Activated naive CD4-positive, alpha-beta T cell treated with anti-CD3 and anti-CD28 coated beads for 36 hours (primary cell): Measurements from ENCODE around the gene PTPRM. TPM values are rescaled to one million over a fixed set of nuclear protein-coding genes. Genes with fewer than 3 reads are reported as not detected.

ENCODE experiments used
- CTCF ChIA-PET: fragments of 350-600 bp; sonication (Branson Sonifier 250); formaldehyde crosslinking; loops from one replicate; lab custom pipeline; 2021; ENCODE audit warnings: antibody characterized with exemption; lab: Charles Lee
- DNase-seq: peaks from one replicate; pipeline ENCODE4 v3.0.0-alpha.2; 2020
- H3K27ac Mint-ChIP-seq: one replicate; pipeline ENCODE4 v1.8.0; 2021; ENCODE audit warnings: mild to moderate bottlenecking, mixed read lengths
- H3K27me3 Mint-ChIP-seq: one replicate; pipeline ENCODE4 v1.8.0; 2021; ENCODE audit warnings: low read depth, mixed read lengths
- H3K36me3 Mint-ChIP-seq: one replicate; pipeline ENCODE4 v1.8.0; 2021; ENCODE audit warnings: low read depth, mixed read lengths
- H3K4me1 Mint-ChIP-seq: one replicate; pipeline ENCODE4 v1.8.0; 2021; ENCODE audit warnings: low read depth, mixed read lengths
- H3K4me3 Mint-ChIP-seq: one replicate; pipeline ENCODE4 v1.8.0; 2021; ENCODE audit warnings: mild to moderate bottlenecking, moderate library complexity, mixed read lengths
- H3K9me3 Mint-ChIP-seq: one replicate; pipeline ENCODE4 v1.8.0; 2021; ENCODE audit warnings: mixed read lengths
- intact Hi-C: fragments of 100-400 bp; cut with micrococcal nuclease; formaldehyde crosslinking; loops from one replicate; pipeline ENCODE4 v1.15.1; 2023
- total RNA-seq, 2 experiments: library from RNA; stranded (reverse); gene quantifications; one replicate each; pipeline ENCODE4 v1.2.3, GENCODE V29; 2021

Gene PTPRM
- total RNA-seq, 2 experiments from 2014 or later, result 4.3 to 6.1 TPM

DNA sequence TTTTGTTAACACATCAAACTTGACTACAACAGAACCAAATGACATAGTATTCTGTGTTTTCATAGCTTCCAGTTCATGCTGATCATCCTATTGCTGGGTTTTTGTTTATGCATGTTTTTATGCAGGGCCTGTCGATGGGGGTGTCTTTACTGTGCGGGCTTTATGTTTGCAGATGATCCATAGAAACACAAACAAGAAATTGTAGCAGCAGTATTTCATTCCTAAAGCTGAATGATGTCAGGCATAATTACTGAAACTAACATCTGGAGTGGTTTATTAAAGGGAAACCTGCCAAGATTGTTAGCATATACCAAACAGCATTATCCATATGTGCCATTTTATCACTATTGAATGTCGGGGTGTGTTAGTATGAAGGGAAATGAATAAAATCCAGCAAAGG is 129.7 kb downstream of the PTPRM start:
- no peaks in the 10 kb centered on the region for H3K36me3 Mint-ChIP-seq
- peaks cover 2% of the 10 kb centered on the region for H3K9me3 Mint-ChIP-seq
- DNase-seq, result no peak
- H3K4me3 Mint-ChIP-seq, result no peak overlapping the region
- intact Hi-C loops, result no loop called here
- no peak overlapping the region for H3K27ac Mint-ChIP-seq
- CTCF ChIA-PET, result no interaction called here
- H3K4me1 Mint-ChIP-seq, result no peaks in the 10 kb centered on the region
- H3K27me3 Mint-ChIP-seq, result no peaks in the 10 kb centered on the region

DNA sequence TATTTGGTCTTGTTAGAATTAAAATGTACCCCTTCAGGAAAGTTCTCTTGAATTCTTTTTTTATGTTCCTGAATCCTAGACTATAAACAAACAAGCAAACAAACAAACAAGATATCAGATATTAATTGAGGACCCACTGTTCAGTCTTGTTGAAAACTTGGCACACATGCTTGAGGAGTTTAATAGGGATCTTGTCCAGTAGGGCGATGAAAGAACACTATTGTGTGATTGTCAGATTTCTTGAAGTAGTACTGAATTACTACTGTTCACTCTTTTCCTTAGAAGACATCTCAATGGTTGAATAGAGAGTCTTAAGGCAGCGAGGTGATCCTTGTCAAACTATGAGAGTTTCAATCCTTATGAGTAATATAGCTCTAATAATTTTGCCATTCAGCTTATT is 130.2 kb downstream of the PTPRM start:
- Mint-ChIP-seq H3K4me1 (no peaks in the 10 kb centered on the region), H3K27ac (no peak overlapping the region), H3K36me3 (no peaks in the 10 kb centered on the region), H3K27me3 (no peaks in the 10 kb centered on the region), H3K9me3 (peaks cover 2% of the 10 kb centered on the region), H3K4me3 (no peak overlapping the region)
- CTCF ChIA-PET, result no interaction called here
- DNase-seq, result no peak
- intact Hi-C loops, result no loop called here

DNA sequence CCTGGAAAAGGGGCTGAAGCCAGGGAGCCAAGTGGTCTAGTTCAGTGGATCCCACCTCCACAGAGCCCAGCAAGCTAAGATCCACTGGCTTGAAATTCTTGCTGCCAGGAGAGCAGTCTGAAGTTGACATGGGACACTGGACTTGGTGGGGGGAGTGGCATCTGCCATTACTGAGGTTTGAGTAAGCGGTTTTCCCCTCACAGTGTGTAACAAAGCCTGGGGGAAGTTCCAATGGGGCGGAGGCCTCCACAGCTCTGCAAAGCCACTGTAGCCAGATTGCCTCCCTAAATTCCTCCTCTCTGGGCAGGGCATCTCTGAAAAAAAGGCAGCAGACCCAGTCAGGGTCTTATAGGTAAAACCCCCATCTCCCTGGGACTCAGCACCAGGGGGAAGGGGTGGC is 144.4 kb downstream of the PTPRM start:
- no peak for DNase-seq
- Mint-ChIP-seq H3K36me3 (no peaks in the 10 kb centered on the region), H3K27me3 (no peaks in the 10 kb centered on the region), H3K9me3 (peaks cover 7% of the 10 kb centered on the region), H3K4me1 (no peaks in the 10 kb centered on the region), H3K4me3 (no peak overlapping the region), H3K27ac (no peak overlapping the region)
- intact Hi-C loops, result no loop called here
- CTCF ChIA-PET, result interaction anchor here (1.2 kb wide), 1 partner anchor 13 kb away, joined by 3 read pairs; no protein-coding TSS in a partner anchor

DNA sequence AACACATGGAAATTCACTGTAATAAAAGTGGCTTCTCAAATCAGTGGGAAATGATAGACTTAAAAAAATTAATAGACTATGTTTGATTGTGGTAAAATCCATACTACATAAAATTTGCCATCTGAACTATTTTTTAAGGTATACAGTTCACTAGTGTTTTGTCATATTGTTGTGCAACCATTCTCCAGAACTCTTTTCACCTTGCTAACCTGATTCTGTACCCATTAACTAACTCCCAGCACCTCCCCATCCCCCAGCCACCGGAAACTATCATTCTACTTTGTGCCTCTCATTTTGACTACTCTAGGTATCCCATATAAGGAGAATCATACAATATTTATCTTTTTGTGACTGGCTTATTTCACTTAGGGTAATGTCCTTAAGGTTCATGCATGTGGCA is 153.3 kb downstream of the PTPRM start:
- Mint-ChIP-seq H3K4me1 (no peaks in the 10 kb centered on the region), H3K9me3 (peaks cover 6% of the 10 kb centered on the region), H3K36me3 (no peaks in the 10 kb centered on the region), H3K27ac (no peak overlapping the region), H3K4me3 (no peak overlapping the region), H3K27me3 (no peaks in the 10 kb centered on the region)
- intact Hi-C loops, result no loop called here
- DNase-seq, result no peak
- CTCF ChIA-PET, result no interaction called here

DNA sequence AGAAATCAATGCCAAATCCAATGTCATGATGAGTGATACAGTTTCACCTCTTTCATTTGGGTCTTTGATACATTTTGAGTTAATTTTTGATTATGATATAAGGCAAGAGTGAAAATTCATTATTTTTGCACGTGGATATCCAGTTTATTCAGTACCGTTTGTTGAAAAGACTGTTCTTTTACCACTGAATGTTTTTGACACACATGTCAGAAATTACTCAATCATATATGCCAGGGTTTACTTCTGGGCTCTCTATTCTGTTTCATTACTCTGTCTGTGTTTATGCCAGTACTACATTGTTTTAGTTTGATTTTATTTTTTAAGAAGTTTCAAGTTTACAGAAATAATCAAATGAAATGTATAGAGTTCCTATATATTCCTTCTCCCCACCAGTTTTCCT is 154.4 kb downstream of the PTPRM start:
- H3K36me3 Mint-ChIP-seq, result no peaks in the 10 kb centered on the region
- CTCF ChIA-PET, result no interaction called here
- peaks cover 2% of the 10 kb centered on the region for H3K9me3 Mint-ChIP-seq
- H3K27ac Mint-ChIP-seq, result no peak overlapping the region
- no peak for DNase-seq
- intact Hi-C loops, result no loop called here
- H3K27me3 Mint-ChIP-seq, result no peaks in the 10 kb centered on the region
- no peaks in the 10 kb centered on the region for H3K4me1 Mint-ChIP-seq
- no peak overlapping the region for H3K4me3 Mint-ChIP-seq

DNA sequence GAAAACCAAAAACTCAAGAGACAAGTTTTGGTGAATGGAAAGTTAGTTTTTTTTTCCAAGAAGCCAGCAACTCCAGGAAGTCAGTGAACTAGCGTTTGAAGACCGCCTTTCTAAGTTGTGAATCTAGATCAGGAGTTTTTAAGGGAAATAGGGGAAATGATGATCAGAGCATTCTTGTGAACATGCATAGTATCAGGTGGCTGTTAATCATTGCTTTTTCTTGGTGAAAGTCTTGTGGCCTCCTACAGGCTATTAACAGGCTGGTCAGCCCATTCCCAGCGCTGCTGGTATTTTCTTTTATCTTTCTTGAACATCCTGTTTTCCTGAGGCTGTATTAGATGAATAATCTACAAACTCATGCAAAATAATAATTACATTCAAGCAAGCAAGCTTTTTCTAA is 155.8 kb downstream of the PTPRM start:
- CTCF ChIA-PET, result no interaction called here
- no peaks in the 10 kb centered on the region for H3K36me3 Mint-ChIP-seq
- intact Hi-C loops, result no loop called here
- no peak overlapping the region for H3K4me3 Mint-ChIP-seq
- no peaks in the 10 kb centered on the region for H3K4me1 Mint-ChIP-seq
- DNase-seq, result no peak
- no peak overlapping the region for H3K27ac Mint-ChIP-seq
- H3K27me3 Mint-ChIP-seq, result no peaks in the 10 kb centered on the region
- peaks cover 2% of the 10 kb centered on the region for H3K9me3 Mint-ChIP-seq

DNA sequence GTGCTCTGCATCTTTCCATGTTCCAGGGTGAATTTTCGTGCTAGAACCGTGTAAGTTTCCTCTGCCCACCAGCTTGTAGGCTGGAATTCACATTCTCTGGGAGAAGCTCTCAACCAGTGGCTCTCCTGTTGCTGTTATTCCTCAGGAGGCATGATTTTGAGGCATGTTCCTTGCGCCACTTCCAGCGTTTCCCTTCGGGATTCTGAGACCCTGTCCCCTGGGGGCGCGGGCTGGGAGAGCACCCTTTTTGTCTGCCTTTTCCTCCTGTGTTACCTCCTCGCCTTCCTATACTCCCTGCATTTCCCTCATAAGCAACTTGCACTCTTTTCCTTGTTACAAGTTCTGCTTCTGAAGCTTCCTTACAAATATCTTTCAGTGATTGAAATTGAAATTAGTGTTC is 156.4 kb downstream of the PTPRM start:
- intact Hi-C loops, result no loop called here
- DNase-seq, result no peak
- H3K4me1 Mint-ChIP-seq, result no peaks in the 10 kb centered on the region
- CTCF ChIA-PET, result interaction anchor here (0.9 kb wide), 1 partner anchor 12 kb away, joined by 3 read pairs; no protein-coding TSS in a partner anchor
- no peaks in the 10 kb centered on the region for H3K36me3 Mint-ChIP-seq
- H3K4me3 Mint-ChIP-seq, result no peak overlapping the region
- no peak overlapping the region for H3K27ac Mint-ChIP-seq
- no peaks in the 10 kb centered on the region for H3K27me3 Mint-ChIP-seq
- H3K9me3 Mint-ChIP-seq, result peaks cover under 1% of the 10 kb centered on the region

DNA sequence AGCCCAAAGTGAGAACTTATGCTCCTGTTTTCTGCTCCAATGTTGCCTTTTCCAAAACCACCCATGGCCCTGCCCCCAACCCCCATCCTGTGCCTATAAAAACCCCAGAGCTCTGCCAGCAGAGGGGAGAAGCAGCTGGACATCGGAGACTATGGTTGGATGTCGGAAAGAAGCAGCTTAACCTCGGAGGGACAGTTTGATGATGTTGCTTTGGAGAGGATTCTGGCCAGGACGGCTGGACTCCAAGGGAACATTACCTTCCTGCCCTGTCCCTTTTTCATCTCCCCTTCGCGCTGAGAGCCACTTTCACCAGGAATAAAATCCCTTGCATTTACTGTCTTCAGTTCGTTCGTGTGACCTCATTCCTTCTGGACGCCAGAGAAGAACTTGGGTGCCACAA is 158.4 kb downstream of the PTPRM start:
- intact Hi-C loops, result no loop called here

DNA sequence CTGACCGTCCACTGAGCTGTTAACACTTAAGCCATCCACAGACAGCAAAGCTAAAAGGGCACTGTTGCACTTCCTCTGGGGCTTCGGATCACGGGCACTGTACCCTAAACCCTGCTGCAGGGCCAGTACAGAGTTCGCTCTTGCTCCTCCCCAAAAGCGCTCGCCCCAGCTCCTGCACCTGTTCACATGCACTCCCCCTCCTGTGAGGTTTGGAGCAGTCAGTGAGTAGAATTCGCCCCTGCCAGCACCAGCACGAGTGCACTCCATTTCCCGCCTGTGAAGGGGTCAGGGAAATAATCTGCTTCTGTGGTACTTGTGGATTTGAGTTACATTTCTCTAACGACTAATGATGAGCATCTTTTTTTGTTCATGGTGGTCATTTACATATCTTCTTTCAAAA is 158.8 kb downstream of the PTPRM start:
- CTCF ChIA-PET, result no interaction called here
- intact Hi-C loops, result no loop called here

More for the DNA sequence above, 158.4 kb downstream of the PTPRM start:
- CTCF ChIA-PET, result no interaction called here
- no peak overlapping the region for H3K4me3 Mint-ChIP-seq
- H3K27ac Mint-ChIP-seq, result no peak overlapping the region
- H3K4me1 Mint-ChIP-seq, result no peaks in the 10 kb centered on the region
- no peaks in the 10 kb centered on the region for H3K36me3 Mint-ChIP-seq
- no peaks in the 10 kb centered on the region for H3K27me3 Mint-ChIP-seq
- no peaks in the 10 kb centered on the region for H3K9me3 Mint-ChIP-seq
- DNase-seq, result no peak

DNA sequence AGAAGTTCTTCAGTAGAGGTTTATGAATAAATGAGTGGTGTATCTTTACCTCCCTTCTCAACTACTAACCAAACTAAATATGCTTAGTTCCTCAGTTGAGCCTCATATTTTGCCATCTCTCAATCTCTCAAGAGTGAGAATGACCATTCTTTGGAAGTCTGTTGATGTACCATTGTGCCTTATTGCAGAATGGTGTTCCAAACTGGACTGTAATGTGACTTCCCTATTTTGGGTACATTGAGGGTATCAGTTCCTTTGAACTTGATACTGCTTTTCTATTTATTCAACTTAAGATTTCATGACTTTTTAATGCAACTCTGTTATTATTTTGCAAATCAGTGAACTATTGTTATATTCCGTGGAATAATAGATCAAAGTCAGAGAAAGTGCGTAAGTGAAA is 159.4 kb downstream of the PTPRM start:
- H3K4me1 Mint-ChIP-seq, result no peaks in the 10 kb centered on the region
- no peak overlapping the region for H3K4me3 Mint-ChIP-seq
- no peaks in the 10 kb centered on the region for H3K27me3 Mint-ChIP-seq
- no peaks in the 10 kb centered on the region for H3K36me3 Mint-ChIP-seq
- intact Hi-C loops, result no loop called here
- no peak overlapping the region for H3K27ac Mint-ChIP-seq
- CTCF ChIA-PET, result no interaction called here
- DNase-seq, result no peak
- H3K9me3 Mint-ChIP-seq, result no peaks in the 10 kb centered on the region

More for the DNA sequence above, 158.8 kb downstream of the PTPRM start:
- DNase-seq, result no peak
- H3K27me3 Mint-ChIP-seq, result no peaks in the 10 kb centered on the region
- no peak overlapping the region for H3K27ac Mint-ChIP-seq
- no peaks in the 10 kb centered on the region for H3K9me3 Mint-ChIP-seq
- H3K36me3 Mint-ChIP-seq, result no peaks in the 10 kb centered on the region
- H3K4me1 Mint-ChIP-seq, result no peaks in the 10 kb centered on the region
- no peak overlapping the region for H3K4me3 Mint-ChIP-seq

DNA sequence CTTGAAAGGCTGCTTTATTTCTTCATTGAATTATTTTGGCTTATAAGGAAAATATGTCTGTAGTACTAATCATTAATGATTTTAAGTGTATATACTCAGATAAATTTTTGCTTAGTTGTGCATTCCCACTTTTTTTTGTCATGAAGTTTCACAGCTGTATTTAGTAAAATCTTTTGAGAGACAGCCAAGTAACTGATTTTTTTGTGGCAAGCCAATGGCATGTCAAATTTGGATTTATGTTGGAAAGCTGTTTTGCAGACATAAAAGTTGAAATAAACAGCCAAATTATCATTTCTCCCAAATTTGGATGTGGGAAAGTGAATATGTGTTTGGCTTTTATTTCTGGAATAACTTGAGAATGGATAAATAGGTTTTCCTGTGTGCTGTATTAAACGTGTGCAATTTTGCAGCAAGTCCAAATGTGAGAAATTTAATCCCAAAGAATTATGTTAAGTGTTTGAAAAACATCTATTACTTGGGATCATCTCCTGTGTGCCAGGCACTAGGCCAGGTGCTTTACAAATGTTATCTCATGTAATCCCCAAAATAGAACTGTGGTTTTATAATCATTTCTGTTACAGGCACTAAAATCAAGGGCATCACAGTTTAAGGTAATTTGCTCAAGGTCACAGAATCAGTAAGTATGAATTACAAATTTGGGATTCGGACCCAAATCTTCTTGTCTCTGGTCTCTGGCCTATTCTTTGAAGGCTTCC is 160.4 kb downstream of the PTPRM start:
- CTCF ChIA-PET, result no interaction called here

DNA sequence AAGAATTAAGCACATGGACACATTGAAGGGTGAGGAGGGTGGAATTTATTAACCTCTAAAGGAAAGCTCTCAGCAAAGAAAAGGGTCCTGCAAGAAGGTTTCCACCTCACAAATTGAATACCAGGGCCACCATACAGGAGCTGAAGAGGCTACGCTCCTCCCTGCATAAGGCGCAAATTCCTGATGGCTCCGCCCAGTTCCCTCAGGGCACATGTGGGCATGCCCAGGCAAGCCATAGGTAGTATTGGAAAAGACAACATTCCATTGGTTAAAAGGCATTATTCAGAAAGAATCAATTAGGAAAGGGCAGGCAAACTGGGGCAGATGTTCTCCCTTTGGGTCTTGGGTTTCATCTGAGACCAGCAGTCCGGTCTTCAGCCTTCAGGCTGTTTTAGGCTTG is 161.2 kb downstream of the PTPRM start:
- intact Hi-C loops, result no loop called here

More for the DNA sequence above, 160.4 kb downstream of the PTPRM start:
- Mint-ChIP-seq H3K4me3 (no peak overlapping the region), H3K36me3 (no peaks in the 10 kb centered on the region), H3K4me1 (no peaks in the 10 kb centered on the region), H3K27ac (no peak overlapping the region), H3K27me3 (no peaks in the 10 kb centered on the region), H3K9me3 (no peaks in the 10 kb centered on the region)
- intact Hi-C loops, result no loop called here
- no peak for DNase-seq

DNA sequence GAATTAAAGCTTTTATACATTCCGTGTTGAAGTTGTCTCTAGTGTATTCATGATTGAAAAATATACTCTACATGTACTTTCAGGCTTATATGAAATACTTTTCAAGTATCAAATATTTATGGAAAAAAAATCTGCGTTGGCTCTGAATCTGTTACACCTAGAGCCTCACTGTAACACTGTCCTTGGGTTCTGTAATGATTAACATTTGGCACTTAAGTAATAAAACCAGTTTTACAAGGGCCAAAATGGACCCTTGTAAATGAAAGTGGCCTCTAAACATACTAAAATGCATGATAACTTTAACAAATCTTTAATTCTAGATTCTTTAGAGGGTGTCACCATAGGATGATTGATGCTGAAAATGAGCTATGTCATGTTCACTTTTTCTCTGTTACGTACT is 162.8 kb downstream of the PTPRM start:
- Mint-ChIP-seq H3K27me3 (no peaks in the 10 kb centered on the region), H3K27ac (no peak overlapping the region), H3K4me3 (no peak overlapping the region), H3K36me3 (no peaks in the 10 kb centered on the region), H3K4me1 (no peaks in the 10 kb centered on the region), H3K9me3 (no peaks in the 10 kb centered on the region)
- intact Hi-C loops, result no loop called here
- CTCF ChIA-PET, result no interaction called here
- DNase-seq, result no peak

More for the DNA sequence above, 161.2 kb downstream of the PTPRM start:
- Mint-ChIP-seq H3K27me3 (no peaks in the 10 kb centered on the region), H3K4me1 (no peaks in the 10 kb centered on the region), H3K9me3 (no peaks in the 10 kb centered on the region), H3K27ac (no peak overlapping the region), H3K36me3 (no peaks in the 10 kb centered on the region), H3K4me3 (no peak overlapping the region)
- no peak for DNase-seq
- CTCF ChIA-PET, result no interaction called here
